GM12801 (cell line): ENCODE results near the gene PRKCA.

Experiments used
- TF ChIP-seq, protein P1 (sequence below): IDR thresholded peaks from one replicate; pipeline ENCODE4 v1.5.1; 2011; ENCODE audit warnings: control low read depth; ENCODE audit not compliant: insufficient read length; ENCODE audit errors: extremely low read depth

The PRKCA gene

GRCh38 chr17:66491213-66491612, 188.8 kb downstream of the PRKCA start:
- TF ChIP-seq, protein P1, sequence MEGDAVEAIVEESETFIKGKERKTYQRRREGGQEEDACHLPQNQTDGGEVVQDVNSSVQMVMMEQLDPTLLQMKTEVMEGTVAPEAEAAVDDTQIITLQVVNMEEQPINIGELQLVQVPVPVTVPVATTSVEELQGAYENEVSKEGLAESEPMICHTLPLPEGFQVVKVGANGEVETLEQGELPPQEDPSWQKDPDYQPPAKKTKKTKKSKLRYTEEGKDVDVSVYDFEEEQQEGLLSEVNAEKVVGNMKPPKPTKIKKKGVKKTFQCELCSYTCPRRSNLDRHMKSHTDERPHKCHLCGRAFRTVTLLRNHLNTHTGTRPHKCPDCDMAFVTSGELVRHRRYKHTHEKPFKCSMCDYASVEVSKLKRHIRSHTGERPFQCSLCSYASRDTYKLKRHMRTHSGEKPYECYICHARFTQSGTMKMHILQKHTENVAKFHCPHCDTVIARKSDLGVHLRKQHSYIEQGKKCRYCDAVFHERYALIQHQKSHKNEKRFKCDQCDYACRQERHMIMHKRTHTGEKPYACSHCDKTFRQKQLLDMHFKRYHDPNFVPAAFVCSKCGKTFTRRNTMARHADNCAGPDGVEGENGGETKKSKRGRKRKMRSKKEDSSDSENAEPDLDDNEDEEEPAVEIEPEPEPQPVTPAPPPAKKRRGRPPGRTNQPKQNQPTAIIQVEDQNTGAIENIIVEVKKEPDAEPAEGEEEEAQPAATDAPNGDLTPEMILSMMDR = no peak

DNA sequence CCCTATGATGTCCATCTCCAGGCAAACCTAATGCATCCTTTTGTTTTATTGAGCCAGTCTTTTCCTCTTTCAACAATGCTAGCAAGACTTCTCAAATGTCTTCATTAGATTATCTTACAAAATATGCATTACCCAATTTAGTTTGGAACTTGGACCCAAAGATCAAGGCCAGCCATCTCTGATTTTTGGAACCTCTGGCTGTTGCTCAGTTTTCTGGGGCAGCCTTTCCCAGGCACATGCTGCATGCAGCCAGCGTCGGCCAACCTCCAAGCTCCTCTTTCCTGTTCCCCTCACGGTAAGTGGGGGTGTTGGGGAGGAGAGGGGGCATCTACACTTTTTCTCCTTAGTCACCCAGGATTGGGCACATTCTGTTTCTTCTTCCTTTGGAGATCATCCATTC, 189.3 kb downstream of the PRKCA start:
- TF ChIP-seq, protein P1 = no peak

DNA sequence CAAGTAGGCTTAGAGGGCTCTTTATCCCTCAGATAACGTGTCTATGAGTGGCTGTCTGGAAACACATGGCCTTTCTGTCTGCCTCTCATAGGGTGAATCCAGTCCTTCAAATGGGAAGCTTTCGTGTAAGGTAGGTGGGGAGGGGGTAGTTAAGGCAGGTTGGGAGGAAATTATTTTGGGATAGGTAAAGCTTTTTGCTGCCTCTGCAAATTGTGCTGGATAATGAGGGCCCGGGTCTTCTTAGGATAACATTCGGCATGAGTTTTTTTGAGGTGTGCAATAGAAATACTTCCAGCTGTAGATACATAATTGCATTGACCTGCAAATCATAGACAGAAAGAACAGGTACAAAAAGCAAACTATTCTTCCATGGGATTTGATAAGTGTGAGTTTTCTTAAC, 189.7 kb downstream of the PRKCA start:
- TF ChIP-seq, protein P1 = no peak

- TF ChIP-seq, protein P1 = no peak
These were observed 190.2 kb downstream of the PRKCA start for GRCh38 chr17:66492561-66493005.

DNA sequence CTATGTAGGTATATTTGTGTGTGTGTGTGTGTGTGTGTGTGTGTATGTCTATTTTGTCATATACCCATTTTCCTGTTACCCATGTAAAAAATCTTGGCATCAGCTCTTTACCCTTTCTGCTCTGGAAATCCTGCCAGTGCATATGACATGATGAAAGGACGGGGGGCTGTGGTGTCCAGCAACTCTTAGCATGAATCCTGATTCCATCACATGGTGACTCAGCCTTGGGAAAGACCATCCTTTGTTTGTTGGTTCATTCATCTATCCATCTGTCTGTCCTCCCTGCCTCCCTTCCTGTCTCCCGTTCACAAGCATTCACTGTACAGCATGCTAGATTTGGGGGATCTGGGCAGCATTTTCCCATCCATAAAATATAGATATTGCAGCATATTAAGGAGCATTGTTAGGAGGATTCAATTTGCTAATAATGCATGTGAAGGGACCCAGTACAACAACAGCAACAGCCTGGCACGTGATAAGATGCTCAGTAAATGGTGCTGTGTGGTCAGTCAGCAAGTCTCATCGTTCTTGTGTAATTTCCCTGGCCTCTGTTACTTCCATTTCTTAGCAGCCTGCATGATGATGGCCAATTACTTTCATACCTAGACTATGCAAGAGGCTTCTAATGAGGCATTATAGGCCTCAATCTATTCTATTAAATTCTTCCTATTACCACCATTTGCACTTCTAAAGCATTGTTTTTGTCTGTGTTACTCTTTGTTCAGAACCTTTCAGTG, 191.0 kb downstream of the PRKCA start:
- TF ChIP-seq, protein P1 = no peak

DNA sequence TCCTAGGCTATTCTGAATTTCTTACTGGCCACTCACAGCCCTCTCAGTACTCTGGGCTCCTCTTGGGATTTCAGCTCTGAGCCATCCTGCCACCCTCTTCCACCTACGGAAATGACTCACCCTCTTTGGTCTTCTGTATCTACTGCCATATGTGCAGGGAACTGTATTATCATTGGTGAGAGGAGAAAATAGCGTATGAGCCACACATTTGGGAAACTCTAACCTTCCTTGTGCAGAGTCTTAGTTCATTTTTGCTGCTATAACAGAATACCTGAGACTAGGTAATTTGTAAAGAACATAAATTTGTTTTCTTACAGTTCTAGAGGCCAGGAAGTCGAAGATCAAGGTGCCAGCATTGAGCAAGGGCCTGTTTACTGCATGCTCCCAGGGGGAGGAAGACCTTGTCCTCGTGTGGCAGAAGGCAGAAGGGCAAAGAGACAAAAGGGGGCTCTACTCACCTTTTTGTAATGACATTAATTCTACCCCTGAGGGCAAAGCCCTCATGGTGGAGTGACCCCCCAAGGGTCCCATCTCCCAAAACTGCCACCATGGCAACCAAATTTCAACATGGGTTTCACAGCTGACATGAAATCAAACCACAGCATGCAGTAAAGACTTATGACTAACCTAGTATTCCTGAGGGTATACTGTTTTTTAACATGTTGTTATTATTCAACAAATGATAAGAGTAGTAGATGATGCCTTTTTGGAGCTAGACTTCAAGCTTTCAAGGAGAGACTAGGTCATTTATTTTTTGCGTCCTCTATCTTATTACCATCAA, 191.8 kb downstream of the PRKCA start:
- TF ChIP-seq, protein P1 = no peak

DNA sequence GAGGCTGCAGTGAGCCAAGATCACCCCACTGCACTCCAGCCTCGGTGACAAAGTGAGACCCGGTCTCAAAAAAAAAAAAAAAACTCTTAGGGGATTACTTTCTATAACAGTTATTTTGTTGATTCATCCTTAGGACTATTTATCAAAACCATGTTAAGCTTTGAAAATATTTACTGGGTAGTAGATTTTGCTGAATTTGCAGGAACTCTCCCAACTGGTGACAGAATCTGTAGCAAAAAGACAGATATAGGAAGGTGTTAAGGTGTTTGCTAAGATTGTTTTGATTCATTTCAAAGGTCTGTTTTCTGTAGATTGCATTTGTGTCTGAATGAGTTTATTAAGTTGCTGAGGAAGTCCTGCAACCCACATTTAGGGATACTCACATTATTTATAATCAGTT, 192.6 kb downstream of the PRKCA start:
- TF ChIP-seq, protein P1 = no peak
